22Rv1 (cell line): ENCODE measurements around the gene IL31.
A peak's percentile ranks its signal among the peaks of the same experiment; 100 is the strongest.

ENCODE experiments used
- H3K27ac ChIP-seq: fragments of 450-650 bp; 2 replicates; pipeline ENCODE4 v1.5.1; 2017
- ZFX ChIP-seq: fragments of 450-650 bp; IDR thresholded peaks from 2 replicates; pipeline ENCODE4 v1.6.1; 2017; ENCODE audit warnings: antibody characterized with exemption, borderline replicate concordance
- TF ChIP-seq, protein P1 (sequence below): fragments of 450-650 bp; IDR thresholded peaks from 2 replicates; pipeline ENCODE4 v1.5.1; 2017; ENCODE audit warnings: mild to moderate bottlenecking

IL31 gene

DNA sequence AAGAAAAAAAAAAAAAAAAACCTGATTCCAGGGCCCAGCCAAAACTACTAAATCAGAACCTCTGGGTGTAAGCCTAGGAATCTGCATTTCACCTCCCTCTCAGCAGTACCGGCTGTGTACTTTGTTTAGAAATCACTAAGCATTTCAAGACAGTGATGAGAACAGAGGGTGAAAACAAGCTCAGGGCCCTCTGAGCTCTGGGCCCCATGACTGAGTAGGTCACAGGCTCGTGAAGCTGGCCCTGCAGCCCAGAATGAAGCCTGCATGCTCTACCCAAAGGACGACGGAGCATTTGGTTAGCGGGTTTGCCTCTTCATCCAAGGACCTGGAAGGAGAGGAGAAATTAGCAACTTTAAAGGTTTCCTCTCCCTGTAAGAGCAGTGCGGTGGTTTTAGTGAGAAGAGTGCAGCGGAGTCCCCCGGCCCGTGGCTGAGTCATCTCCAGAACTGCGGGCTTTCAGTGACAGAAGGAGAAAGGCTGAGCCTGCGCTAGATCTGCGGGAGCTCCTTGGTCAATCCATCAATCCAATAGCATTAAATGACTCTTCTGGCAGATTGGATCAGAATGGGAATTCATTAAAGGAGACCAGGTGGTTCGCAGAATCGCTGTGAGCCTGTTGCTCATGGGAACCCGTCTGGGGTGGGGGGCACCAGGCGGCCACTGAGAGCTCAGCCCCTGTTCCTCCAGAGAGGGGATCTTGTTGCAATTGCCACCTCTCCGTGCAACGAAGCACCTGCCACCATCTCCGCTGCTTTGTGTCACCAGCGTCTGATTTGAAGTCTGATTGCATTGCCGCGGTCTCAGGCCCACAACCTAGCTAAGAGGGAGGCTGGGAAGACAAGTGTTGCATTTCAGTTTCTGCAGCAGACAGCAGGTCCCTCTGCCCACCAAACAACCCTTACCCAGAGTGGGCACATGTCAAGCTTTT, 7.3 kb downstream of the IL31 start:
- TF ChIP-seq ZFX, result no peak
- TF ChIP-seq, protein P1, sequence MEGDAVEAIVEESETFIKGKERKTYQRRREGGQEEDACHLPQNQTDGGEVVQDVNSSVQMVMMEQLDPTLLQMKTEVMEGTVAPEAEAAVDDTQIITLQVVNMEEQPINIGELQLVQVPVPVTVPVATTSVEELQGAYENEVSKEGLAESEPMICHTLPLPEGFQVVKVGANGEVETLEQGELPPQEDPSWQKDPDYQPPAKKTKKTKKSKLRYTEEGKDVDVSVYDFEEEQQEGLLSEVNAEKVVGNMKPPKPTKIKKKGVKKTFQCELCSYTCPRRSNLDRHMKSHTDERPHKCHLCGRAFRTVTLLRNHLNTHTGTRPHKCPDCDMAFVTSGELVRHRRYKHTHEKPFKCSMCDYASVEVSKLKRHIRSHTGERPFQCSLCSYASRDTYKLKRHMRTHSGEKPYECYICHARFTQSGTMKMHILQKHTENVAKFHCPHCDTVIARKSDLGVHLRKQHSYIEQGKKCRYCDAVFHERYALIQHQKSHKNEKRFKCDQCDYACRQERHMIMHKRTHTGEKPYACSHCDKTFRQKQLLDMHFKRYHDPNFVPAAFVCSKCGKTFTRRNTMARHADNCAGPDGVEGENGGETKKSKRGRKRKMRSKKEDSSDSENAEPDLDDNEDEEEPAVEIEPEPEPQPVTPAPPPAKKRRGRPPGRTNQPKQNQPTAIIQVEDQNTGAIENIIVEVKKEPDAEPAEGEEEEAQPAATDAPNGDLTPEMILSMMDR, result no peak
- H3K27ac ChIP-seq, result no peak overlapping the region

GRCh38 chr12:122162976-122163375, 11.0 kb downstream of the IL31 start:
- TF ChIP-seq, protein P1, result no peak
- no peak for TF ChIP-seq ZFX
- H3K27ac ChIP-seq, result no peak overlapping the region

DNA sequence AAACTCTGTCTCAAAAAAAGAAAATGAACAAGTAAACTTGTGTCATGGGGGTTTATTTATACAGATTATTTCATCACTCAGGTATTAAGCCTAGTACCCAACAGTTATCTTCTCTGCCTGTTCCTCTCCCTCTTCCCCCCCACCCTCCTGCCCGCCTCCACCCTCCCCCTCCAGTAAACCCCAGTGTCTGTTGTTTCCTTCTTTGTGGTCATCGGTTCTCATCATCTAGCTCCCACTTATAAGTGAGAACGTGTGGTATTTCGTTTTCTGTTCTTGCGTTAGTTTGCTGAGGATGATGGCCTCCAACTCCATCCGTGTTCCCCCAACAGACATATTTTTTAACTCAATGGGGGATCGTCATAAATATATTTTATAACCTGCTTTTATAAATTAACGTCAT, 12.3 kb downstream of the IL31 start:
- TF ChIP-seq, protein P1, result no peak
- TF ChIP-seq ZFX, result no peak
- no peak overlapping the region for H3K27ac ChIP-seq

GRCh38 chr12:122160761-122161160, 13.3 kb downstream of the IL31 start:
- no peak overlapping the region for H3K27ac ChIP-seq
- TF ChIP-seq, protein P1, result no peak
- TF ChIP-seq ZFX, result no peak

DNA sequence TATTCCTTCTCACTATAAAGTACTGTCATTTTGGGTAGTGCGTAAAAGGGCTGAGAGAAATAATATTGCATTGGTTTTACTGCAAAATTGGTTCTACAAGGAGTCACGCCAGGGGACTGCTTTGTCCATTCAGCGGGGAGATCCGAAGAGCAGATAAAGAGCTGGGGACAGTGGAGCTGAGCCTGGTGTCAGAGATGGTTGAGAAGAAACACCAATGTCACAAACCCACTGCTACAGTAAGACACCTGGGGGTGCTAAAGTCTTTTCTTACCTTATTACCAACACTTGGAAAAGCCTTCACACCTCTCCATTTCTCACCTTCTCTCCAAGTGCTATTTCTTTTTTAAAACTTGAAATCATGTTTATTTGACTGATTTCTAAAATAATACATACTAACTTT, 14.1 kb downstream of the IL31 start:
- H3K27ac ChIP-seq, result no peak overlapping the region
- TF ChIP-seq ZFX, result no peak
- TF ChIP-seq, protein P1, result peak; percentile 16; the same call in 1 of the 2 replicates

DNA sequence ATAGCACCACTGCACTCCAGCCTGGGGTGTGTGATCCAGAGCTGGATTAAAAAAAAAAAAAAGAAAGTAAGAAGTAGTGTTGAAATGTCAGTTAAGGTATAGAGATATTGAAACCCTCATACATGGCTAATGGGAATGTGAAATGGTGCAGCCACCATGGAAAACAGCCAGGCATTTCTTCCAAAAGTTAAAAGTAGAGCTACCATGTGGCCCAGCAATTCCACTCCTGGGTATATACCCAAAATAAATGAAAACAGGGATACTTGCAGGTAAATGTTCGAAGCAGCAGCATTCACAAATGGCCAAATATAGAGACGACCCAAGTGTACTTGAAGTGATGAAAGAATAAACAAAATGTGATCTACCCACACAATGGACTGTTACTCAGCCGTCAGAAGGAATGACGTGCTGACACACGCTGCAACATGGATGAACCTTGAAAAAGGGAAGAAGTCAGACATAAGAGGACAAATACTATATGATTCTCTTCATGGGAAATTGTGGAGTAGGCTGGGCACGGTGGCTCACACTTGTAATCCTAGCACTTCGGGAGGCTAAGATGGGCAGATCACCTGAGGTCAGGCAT, 15.2 kb downstream of the IL31 start:
- TF ChIP-seq ZFX, result no peak
- TF ChIP-seq, protein P1, result no peak
- no peak overlapping the region for H3K27ac ChIP-seq

DNA sequence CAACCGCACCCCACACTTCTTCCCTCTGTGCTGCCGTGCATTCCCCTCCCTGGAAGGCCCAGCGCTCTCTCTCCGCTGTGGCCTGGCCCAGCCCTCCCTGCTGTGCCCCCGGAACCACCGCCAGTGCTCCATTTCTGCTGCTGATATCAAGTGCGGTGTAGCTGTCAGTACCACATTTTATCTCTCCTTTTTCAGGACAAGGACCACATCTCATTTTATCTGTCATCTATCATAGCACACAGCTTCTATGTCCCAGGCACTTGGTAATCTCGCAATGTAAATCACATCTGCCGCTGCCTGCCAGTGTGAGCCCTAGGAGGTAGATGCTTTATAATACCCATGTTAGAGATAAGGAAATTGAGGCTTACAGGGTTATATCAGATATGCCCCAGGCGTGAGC, 18.3 kb downstream of the IL31 start:
- no peak overlapping the region for H3K27ac ChIP-seq
- no peak for TF ChIP-seq ZFX
- TF ChIP-seq, protein P1, result no peak
